ENCODE measurements around the gene CANX.

The CANX gene

DNA sequence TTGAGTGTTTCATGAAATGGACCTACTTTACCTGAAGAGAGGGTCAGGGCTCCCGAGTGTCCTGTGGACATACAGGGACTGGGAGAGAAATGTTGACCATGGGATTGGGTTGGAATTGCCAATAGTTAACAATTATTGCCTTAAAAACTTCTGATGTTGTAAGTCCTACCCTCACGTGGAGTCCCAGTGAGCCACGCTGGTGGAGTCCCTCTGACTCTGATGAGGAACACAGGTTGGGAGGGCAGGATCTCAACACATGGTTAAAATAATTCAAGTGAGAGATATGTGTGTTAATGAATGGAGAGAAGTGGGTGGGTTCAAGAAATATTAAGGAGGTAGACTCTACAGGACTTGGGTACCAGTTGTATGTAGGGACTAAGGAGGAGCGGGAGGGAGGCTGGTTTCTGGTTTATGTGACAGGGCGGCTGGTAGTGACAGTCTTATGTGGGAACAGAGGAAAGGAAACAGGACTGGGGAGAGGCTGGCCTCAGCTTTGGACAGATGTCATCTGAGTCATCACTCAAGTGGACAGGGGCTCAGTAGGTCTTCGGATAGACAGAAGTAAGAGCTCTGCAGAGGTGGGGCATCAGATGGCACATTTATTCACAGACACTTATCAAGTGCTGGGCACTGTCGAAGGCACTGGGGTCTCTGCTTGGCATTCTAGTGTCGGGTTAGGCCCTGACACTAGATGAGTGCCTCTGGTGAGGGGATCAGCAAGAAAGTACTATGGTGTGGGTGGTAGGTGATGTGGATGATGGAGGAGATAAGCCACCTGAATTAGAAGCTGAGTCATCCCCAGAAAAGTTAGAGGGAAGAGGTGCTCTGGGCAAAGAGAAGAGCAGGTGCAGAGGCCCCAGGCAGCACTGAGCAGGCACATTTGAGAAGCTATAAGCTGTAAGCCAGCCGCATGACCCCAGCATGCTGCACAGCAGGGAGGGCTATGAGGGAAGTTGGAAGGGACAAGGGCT, 61.1 kb downstream of the CANX start:
- no peak for DNase-seq

DNA sequence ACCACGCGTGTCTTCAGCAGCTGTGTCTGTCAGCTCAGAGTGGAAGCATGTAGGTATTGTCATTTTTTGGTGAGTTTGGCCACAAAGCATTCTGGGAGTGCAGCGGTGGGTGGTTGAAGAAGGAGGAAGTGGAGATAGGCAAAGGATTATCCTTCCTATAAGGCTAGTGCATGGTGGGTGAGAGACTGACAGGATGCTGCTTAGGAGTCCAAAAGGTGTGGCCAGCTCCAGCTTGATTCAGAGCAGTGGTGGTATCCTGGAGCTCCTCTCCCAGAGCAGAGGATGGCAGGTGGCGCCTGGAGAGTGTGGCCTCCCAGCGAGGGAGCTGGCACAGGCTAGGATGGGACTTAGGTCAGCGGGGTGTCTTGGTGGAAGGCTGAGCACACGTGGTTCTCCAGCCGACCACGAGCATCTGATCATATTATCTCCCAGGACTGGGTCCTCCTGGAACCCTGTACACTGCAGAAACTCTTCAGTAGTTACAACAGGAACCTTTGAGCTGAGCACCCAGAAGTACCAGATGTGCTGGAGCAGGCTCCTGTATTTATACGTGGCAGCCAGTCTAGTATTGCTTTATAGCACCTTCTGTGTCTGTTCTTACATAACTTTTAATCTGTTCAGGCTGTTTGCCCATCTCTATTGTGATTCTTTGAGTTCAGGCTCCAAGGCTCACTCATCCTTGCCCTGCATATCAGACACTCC, 63.5 kb downstream of the CANX start:
- no peak for DNase-seq

DNA sequence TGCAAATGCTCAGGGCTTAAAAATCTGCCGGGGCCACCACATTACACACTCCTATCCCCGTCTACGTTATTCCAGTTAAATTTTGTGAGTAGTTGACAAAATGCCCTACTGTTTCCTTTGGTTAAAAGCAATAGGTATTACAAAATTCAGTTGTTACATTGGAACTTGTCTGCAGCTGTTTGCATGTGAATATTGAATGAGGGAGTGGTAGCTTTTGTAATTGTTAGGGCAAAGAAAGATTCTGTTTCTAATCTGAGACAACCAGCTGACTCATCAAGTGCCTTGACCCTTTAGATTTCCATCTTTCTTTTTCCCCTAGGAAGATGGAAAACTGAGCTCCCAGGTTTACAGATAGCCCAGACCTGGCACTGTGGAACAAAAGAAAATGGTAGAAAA, 64.0 kb downstream of the CANX start:
- no peak for DNase-seq

DNA sequence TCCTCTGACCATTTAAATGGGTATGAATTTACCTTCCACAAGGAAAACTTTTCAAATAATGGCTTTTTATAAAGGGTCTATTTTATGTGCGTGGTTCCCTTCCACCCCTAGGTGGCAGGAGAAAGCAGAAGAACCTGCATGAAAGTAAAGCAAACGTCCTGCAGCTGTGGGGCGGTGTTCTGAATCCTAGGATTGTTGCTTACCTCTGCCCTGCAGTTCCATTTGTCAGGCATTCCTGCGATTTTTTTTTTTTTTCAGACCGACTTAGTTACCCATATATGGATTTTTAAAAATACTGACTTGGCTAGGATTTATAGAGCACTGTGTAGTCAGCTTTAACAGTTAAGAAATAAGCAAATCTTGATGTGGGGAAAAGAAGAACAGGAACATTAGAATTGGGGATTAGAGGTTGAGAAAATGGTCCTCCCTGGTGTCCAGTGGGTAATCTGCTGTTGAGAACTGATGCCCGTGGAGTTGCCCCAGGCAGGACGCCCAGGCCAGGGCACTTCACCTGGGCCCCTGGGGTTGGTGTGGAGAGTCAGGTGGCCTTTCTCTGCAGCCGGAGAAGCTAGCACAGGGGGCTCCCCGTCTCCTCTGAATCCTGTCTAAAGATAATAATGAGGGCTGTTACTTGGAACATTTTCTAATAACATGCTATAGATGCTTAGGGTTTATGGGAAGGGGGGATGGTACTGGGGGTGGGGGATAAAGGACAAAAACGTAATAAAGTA, 64.6 kb downstream of the CANX start:
- DNase-seq, result no peak

DNA sequence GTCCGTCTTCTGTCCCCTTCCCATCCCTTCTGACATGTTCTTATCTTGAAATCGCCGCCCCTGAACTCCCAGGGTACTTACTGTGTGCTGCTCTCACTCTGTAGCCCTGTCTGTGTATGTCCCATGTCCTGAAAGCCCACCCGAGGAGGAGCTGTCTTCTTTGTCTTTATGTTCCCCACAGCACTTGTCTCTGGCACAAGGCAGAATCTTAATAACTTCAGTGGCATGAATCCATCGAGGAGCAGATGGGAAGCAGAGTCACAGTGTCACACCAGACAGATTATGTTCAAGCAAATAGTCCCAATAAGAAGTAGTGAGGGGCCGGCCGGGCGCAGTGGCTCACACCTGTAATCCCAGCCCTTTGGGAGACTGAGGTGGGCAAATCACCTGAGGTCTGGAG, 65.3 kb downstream of the CANX start:
- DNase-seq, result no peak

DNA sequence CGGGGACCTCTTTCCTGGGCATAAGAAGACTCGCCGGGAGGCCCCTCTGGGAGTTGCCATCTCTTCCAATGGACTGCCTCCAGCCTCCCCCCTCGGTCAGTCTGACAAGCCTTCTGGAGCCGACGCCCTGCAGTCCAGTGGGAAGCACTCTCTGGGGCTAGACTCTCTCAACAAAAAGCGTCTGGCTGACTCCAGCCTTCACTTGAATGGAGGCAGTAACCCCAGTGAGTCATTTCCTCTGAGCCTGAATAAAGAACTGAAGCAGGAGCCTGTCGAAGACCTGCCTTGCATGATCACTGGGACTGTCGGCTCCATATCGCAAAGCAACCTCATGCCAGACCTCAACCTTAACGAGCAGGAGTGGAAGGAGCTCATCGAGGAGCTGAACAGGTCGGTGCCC, 66.6 kb downstream of the CANX start:
- DNase-seq, result no peak

DNA sequence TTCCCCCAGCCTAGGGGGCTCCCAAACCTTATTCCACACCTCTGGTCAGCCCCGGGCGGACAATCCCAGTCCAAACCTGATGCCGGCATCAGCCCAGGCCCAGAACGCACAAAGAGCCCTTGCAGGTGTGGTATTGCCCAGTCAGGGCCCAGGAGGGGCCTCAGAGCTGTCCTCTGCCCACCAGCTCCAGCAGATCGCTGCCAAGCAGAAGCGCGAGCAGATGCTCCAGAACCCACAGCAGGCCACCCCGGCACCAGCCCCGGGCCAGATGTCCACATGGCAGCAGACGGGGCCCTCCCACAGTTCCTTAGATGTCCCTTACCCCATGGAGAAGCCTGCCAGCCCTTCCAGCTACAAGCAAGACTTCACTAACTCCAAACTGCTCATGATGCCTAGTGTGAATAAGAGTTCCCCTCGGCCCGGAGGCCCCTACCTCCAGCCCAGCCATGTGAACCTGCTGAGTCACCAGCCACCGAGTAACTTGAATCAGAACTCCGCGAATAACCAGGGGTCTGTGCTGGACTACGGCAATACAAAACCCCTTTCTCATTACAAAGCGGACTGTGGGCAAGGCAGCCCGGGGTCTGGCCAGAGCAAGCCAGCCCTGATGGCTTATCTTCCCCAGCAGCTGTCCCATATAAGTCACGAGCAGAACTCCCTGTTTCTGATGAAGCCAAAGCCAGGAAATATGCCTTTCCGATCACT, 67.4 kb downstream of the CANX start:
- no peak for DNase-seq

DNA sequence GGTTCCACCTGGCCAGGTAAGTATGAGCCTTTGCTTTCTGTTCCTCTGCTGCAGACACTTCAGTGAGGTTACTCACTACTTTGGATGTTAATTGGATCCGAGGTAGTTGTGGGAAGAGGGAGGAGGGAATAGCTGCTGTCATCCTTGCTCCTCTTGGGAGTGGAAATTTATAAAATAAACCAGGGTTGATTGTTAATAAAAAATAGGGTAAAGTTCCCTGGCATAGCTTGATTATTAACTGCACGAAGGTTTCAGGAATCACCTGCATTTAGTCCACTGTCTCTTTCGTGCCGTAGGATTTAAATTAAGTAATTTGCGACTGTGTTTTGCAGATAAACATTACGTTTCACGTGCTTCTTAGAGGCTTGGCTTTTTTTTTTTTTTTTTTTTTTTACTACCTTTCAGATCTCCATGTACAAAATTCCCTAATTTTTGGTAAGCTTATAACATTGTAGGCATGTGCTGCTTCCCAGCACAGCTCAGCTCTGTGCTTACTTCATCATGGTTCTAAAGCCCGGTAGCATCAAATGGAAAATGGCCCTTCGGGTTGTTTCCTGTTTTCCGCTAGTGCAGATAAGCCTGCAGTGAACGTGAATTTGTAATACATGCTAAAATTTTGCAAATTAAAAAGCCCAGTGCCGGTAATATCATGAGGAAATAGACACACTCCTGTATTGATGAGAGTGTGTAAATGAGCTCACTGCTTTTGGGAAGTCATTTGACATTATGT, 68.1 kb downstream of the CANX start:
- DNase-seq, result no peak

DNA sequence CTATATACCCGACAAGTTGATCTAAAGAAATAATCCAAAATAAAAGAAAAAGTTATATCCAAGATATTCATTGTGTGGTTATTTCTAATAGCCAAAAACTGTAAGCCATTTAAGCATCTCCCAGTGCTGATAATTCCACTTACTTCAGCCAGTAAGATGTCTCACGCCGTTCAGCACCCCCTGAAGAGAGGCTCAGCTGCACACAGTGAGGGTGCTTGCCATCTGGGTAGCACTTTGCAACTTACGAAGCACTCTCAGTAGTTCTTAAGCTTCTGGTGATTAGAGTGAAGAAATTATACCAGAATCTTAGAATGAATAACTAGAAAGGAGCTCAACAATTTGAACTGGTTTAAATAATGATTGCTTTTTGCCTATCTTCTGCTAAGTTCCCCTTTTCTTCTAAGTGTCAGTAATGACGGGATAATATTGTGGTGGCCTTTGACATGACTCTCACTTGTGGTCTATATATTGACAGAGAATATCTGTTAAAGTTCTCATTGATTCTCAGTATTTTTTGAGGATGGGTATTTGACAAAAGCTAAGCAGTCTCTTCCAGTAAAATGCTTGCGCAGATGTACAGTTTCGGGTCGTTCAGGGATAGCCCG, 68.8 kb downstream of the CANX start:
- no peak for DNase-seq

DNA sequence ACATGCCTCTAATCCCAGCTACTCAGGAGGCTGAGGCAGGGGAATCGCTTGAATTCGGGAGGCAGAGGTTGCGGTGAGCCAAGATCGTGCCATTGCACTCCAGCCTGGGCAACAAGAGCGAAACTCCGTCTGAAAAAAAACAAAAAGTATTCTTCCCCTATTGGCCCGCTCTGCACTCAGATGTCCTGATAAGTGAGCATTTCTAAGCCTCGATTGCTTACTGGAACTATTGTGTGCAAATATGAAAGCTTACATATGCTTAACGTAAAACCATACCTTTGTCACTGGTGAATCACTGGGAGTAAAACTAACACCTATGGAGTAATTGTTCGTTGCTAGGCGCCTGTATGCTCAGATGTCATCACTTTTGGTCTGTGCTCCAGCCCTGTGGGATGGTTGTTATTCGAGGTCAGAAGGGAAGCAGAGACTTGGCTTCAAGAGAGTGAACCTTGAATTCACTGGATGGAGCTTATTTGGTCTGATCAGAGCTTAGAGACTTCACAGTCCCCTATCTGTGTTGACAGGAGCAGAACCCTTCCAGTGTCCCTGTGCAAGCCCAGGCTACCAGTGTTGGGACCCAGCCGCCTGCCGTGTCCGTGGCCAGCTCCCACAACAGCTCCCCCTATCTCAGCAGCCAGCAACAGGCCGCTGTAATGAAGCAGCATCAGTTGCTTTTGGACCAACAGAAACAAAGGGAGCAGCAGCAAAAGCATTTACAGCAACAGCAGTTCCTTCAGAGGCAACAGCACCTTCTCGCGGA, 69.7 kb downstream of the CANX start:
- no peak for DNase-seq

DNA sequence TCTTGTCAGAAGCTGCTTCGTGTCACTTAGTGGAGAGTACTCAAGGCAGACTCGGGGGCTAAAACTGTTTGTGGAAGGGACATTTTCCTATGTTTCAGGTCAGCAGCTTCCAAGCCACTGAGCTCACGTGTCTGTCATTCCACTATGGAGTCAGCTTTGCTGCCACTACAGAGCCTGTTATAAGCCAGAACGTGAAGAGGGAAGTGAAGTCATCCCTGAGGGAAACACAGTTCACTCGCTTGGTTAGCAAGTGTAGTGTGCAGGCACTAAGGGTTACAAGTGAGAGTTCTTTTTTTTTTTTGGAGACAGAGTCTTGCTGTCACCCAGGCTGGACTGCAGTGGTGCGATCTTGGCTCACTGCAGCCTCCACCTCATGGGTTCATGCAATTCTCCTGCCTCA, 70.5 kb downstream of the CANX start:
- no peak for DNase-seq

DNA sequence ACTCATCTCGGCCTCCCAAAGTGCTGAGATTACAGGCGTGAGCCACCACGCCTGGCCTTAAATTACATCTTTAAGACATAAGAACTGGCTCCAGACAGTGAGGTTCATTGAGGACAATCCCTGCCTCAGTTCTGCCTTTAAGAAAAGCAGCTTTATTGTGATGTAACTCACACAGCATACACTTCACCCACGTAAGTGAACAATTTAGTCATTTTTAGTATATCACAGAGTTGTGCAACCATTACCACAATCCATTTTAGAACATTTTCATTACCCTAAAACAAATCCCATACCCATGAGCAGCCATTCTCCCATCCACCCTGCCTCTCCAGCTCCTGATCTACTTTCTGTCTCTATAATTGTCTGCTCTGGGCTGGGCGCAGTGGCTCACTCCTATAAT, 71.0 kb downstream of the CANX start:
- DNase-seq, result no peak

DNA sequence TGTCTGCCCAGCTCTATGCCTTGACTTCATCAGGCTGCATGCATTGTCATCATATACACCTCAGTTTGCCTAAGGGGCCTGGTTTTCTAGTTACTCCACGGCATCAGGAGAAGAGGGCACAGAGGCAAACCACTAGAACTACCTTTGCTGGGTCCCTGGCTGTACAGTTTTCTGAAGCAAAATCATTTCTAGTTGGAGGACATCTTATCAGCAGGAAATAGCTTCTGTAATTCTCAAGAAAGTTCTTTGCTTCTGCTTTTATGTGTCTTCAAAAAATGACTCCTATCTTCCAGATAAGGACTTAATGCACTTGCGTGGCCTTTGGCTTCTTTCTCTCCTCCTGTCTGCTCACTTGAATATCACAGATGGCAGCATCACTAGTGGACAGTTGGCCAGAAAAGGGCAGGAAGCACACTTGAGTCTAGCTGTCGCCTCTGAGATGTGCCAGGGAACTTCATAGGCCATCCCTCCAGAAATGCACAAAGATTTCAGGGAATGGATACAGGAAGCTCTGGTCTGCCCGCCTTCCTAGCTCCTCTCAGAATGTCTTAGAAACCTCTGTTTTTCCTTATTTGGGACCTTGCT, 72.6 kb downstream of the CANX start:
- no peak for DNase-seq

DNA sequence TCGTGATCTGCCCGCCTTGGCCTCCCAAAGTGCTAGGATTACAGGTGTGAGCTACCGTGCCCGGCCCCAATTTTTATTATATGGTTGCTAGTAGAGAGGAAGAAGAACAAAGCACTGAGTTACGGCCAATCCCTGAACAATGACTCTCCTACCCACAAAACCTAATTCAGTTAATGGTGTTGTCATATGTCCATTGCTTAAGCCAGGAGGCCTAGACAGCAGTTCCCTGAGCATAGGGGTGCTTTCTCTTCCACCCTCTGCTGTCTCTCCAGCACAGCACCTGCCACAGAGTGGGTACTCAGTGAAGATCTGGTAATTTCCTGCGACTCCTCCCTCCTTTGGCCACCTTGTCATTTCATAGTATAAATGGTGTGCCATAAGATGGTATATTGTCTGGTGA, 73.6 kb downstream of the CANX start:
- DNase-seq, result no peak

DNA sequence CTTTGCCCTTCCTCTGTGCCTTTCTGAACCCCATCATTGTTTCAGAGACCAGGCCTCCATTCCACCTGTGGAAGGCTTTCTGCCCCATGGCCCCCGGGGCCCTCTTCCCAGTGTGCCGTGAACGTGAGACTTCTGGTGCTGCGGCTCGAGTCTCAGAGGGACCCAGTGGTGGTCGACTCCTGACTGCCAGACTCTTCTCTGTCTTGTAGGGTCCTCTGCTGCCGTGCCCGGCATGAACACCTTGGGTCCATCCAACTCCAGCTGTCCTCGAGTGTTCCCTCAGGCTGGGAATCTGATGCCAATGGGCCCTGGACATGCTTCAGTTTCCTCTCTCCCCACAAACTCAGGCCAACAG, 74.9 kb downstream of the CANX start:
- no peak for DNase-seq

DNA sequence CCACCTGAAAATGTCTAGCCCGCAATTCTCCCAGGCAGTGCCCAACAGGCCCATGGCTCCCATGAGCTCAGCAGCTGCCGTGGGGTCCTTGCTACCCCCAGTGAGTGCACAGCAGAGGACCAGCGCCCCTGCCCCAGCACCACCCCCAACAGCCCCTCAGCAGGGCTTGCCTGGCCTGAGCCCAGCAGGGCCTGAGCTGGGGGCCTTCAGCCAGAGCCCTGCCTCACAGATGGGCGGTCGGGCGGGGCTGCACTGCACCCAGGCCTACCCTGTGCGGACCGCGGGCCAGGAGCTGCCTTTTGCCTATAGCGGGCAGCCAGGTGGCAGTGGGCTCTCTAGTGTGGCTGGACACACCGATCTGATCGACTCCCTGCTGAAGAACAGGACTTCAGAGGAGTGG, 75.7 kb downstream of the CANX start:
- DNase-seq, result no peak

DNA sequence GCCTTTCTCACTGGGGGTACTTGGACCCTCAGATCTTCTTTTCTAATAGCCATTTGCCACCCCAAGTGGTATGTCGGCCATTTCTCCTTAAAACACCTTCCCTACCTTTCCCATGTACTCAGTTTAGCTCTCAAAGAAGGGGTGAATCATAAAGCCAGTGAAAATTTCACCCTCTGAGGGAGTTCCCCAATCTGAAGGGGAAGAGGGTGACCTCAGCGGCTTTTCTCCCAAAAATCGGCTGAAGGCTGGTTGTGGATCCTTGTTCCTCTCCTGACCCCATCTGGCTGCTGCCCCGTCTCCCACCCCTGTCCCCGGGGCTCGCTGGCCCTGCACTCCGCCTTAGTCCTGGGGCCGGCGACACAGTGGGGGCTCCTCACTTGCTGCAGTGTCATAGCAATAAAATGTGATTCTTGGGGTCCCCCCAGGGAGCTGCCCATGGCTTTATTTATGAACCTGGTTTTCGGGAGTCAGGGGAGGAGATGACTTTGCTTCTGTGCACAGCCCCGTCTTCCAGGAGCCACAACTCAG, 77.7 kb downstream of the CANX start:
- no peak for DNase-seq

DNA sequence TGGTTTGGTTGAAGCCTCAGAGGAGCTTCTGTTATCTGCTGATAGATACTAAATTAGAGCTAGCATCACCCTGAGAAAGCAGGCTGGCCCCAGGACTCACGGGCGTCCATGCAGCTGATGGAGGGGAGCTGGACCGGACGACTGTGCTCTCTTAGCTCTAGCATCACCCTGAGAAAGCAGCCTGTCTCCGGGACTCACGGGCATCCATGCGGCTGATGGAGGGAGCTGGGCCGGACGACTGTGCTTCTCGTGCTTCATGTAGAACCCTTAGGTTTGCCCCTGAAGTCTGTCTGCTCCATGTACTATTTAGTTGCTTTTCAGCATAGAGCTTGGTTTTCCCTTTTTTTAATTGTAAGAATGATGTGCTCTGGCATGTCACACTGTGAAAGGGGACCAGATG, 78.7 kb downstream of the CANX start:
- no peak for DNase-seq

DNA sequence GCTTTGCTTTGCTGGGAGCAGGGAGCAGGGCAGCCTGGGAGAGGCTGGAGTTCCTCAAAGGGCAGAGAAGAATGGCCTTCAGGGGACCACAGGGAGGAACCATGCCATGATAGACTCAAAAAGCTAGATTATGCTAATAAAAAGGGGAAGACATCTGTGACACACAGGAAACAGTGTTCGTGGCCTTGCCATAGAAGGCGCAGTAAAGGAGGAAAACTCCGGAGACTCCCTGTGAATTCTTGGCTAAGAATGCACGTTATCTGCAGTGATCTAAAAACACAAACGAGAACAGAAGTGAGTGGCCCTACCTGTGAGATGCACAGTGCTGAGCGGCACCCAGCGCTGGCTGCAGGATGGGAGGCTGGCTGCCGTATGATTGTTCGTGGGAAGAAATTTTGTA, 79.1 kb downstream of the CANX start:
- no peak for DNase-seq

DNA sequence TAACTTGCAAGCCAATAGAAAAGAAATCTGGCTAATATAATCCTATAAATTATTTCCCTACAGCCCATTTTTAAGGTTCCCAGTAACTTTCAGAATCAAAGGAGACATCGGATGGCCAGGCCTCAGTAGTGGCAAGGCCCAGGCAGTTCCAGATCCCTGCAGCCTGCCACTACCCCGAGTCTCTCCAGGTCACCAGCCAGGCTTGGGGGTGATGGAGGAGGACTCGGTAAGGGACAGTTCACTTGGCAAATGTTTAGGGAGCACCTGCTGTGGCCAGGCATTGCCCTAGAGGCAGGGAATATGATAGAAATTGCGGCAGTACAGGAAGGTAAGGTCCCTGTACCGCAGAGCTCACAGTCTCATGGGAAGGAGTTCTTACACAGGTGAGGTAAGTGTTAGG, 79.8 kb downstream of the CANX start:
- no peak for DNase-seq

DNA sequence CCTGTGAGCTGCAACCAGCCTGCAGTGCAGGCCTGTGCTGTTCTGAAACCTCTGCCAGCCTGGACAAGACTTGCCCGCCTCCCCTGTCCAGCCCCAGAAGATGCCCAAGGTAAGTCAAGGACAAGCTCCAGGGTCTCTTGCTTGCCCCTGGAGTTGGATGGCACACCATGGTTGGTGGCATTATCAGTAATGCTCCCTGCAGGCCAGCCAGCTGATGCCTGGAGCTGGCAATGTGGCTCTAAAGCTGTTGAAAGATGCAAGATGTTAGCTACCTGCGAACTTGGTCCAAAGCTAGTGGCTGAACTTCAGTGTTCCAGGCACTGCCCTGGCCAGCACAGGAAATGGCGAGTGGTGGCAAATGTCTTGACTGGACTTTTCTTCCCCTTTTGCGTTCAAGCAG, 81.1 kb downstream of the CANX start:
- no peak for DNase-seq

Data from NCI-H2171 (cell line).